NCI-H460 (cell line): ENCODE results near the gene NYAP2. TPM values are rescaled to one million over a fixed set of nuclear protein-coding genes. Genes with fewer than 3 reads are reported as not detected.

Source experiments
- DNase-seq: peaks from one replicate; pipeline ENCODE4 v3.0.0-alpha.2; 2016; ENCODE audit warnings: low read depth; ENCODE audit errors: extremely low read depth
- total RNA-seq: library from RNA; depleted of rRNA; stranded (reverse); fragments of >200 nt; shearing (Covaris generic); gene quantifications from 2 replicates; pipeline ENCODE4 v1.2.3, GENCODE V29; 2014

Gene NYAP2
- total RNA-seq, 1 experiment from 2014 or later, result not detected

- no peak for DNase-seq
These were observed 25.8 kb downstream of the NYAP2 start for GRCh38 chr2:225425284-225425683.

DNA sequence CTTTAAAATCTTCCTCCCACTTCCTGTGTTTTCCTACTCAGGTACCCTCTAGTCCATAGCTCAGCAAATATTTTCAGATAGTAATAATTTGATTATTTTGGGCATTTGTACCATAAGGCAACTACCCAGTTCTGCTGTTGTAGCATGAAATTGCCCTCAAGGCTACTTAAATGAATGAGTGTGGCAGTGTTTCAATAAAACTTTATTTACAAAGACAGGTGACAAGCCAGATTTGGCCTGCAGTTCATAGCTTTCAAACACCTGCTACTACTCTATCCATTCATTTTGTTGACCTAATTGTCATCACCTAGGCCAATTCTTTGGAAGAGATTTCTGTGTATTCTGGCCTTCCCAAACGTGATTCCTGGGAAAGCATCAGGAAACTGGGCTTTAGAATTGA, 28.9 kb downstream of the NYAP2 start:
- DNase-seq, result no peak

GRCh38 chr2:225429717-225430116, 30.2 kb downstream of the NYAP2 start:
- no peak for DNase-seq

DNA sequence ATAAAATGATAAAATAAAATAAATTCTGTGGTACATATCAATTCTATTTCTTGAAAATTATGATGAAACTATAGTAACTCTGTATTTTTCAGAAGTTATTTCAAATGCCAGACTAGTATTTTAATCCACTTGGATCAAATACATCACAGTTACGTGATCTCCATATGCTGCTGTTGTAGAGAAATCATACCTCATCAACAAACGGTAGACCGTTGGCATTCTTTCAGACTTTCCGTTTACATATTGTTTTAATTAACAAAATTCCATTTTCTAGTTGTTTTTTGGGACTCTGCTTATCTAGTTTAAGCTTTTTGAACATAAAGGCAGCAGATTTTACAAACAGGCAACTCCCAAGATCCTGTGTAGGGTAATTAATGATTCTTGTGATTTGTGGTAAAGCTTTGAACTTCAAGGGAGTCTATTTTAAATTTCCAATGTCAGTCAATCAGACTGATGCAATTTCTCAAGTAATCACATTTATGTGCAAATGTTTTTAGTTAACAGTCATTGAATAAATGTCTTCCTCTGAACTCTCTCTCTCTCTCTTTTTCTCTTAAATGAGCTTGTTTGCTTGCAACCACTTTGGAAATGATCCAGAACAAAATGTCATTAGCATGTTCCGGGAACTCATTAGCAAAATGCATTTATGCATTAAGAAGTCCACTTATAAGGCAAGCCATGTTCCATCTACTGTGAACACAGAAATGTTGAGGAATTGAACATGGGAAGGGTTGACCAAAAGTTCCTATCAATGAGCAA, 31.8 kb downstream of the NYAP2 start:
- DNase-seq, result no peak

- DNase-seq, result no peak
These were observed 34.5 kb downstream of the NYAP2 start for GRCh38 chr2:225434014-225434413.

DNA sequence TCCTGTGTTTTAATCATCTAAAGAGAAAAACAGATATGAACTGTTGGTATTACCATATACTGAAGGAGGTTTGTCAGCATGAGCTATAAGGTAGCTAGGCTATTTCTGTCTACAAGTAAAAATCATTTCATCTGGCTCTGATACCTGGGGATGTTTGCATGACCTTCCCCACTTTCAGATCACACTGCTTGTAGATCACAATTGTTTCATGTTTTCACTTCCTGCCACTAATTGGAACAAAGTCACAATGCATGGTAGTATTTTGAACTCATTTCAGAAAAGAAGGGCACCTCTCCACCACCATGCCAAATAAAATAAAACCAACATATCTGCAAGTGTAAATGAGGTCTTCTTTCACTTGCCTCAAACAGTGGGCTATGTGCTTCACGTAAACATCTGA, 37.8 kb downstream of the NYAP2 start:
- no peak for DNase-seq

GRCh38 chr2:225438248-225438647, 38.7 kb downstream of the NYAP2 start:
- DNase-seq, result no peak

DNA sequence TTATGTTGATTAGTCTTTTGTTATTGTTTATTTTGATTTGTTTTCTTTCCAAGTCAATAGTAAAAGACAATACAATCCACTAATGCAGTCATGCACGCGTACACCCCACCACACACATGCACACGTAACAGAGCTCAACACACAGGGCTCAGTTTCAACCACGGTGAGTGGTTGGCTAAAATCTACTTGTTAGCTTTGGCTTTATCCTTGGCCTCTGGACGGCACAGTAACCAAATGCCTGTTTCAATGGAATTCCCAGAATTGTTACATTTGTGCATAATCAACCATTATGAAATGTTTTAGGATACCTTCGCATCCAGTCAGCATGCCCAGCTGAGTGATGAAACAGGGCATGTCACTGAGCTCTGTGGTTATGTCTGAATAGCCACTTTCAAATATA, 53.2 kb downstream of the NYAP2 start:
- no peak for DNase-seq

DNA sequence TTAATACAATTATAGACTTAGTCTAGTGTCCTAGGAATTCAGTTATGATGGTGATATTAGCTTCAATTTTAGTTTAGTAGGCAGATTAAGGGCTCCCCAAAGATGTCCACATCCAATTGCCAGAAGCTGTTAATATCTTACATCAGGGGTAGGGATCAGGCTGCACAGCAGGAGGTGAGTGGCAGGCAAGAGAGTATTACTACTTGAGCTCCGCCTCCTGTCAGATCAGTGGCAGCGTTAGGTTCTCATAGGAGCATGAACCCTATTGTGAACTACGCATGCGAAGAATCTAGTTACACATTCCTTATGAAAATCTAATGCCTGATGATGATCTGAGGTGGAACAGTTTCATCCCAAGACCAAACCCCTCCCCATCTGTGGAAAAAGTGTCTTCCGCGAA, 54.9 kb downstream of the NYAP2 start:
- DNase-seq, result no peak

DNA sequence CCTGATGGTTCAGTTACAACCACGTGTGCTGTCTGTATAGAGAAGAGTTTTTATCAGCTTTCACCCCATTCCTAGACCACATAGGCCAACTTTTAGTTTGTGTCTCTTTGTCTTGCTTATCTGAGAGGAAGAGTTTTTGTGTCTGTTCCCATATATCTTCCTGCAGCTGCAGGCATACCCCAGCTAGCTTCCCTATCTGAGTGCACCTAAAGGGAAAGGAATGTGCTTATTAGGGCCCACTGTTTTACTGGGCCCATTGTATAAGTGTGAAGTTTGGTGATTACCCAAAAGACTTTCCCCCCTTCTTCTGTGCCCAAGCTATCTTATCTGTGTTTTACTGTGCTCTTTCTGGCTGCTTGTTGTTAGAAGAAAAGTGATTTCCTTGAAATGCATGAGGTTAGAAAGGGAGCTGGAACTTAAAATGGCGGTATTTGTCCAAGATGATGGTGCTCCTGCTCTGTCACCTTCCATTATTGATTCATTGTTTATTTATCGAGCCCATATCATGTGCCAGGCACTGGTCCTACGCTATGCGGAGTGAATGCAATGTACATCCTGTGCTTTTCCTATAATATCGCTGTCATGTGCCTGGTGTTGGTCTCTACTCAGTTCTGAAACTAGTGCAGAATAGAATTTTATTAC, 57.2 kb downstream of the NYAP2 start:
- no peak for DNase-seq

DNA sequence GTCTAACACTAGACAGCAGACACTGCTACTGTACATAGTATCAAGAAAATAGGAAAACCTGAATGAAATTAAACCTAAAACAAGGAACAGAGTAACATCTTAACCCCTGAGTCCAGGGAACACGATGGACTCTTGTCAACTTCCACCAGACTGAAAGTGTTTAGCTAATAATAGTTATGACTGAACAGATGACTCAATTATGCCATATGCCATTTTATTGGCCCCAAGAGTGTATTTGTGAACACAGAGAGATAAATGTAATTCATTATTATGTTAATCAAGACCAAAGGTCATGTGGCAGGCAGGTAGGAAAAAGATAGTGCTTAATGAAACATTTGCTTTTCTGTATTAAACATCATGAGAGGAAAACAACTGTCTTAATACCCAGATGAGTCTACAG, 58.0 kb downstream of the NYAP2 start:
- DNase-seq, result no peak

GRCh38 chr2:225458431-225459117, 59.1 kb downstream of the NYAP2 start:
- no peak for DNase-seq

GRCh38 chr2:225462417-225462816, 62.9 kb downstream of the NYAP2 start:
- DNase-seq, result no peak

- DNase-seq, result peak; percentile 79
These were observed 63.4 kb downstream of the NYAP2 start for GRCh38 chr2:225462945-225463344.

DNA sequence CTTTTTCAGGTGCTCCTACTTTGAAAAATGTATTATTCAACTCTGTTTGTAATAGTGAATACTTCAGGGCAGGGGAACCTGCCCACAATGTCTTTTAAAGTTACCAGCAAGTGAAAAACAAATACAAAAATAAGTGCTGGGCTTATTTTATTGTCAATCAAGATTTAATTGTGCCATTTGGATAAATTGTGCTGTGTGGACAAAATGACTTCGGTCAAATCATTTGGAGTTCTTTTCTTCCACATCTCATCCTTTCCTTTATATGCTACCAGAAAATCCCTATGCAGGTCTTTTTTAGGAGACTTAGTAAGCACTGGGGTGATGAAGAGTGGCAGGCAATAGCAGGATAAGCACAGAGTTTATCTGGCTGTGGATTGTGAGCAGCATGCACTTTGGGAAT, 63.9 kb downstream of the NYAP2 start:
- no peak for DNase-seq

- no peak for DNase-seq
These were observed 65.0 kb downstream of the NYAP2 start for GRCh38 chr2:225464346-225465025.

GRCh38 chr2:225465827-225466226, 66.3 kb downstream of the NYAP2 start:
- DNase-seq, result no peak

DNA sequence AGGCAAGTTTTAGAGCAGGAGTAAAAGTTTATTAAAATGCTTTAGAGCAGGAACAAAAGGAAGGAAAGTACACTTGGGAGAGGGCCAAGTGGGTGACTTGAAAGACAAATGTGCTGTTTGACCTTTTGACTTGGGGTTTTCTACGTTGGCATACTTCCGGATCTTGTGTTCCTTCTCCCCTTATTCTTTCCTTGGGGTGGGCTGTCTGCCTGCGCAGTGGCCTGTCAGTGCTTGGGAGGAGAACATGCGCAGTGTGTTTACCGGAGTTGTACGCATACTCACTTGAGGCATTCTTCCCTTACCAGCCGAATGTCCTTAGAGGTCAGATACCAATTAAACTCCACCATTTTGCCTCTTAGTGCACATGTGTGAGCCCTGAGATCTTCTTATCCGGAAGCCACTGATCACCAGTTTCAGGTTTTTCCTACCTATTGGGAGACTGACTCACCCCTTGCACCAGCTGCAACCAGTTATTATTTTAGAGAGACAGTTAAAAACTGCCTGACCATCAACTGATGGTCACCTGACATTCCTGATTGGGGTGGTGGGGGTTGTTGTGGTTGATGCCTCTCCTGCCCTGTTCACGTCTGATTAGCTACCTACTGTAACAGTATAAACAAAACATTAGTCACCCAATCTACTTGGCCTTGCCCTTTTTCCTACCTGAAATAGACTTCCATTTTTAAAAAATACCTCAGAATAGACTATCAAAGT, 67.5 kb downstream of the NYAP2 start:
- DNase-seq, result no peak

DNA sequence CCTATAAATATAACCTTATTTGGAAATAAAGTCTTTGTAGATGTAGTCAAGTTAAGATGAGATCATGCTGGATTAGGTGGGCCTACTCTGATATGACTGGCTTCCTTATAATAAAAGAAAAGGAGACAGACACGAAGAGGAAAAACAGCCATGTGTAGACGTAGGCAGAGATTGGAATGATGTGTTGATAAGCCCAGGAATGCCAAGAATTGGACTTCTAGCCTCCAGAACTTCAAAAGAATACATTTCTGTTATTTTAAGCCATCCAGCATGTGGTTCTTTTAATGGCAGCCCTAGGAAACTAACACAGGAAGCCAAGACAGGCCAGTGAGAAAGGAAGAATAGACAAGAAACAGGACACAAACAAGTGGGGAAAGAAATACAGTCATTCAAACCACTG, 68.6 kb downstream of the NYAP2 start:
- no peak for DNase-seq

GRCh38 chr2:225471039-225471438, 71.5 kb downstream of the NYAP2 start:
- DNase-seq, result no peak

GRCh38 chr2:225471482-225471881, 72.0 kb downstream of the NYAP2 start:
- no peak for DNase-seq
